HL-60 (cell line): Measurements from ENCODE around the gene SERPINI1.

Source experiments
- POLR2AphosphoS5 ChIP-seq: IDR thresholded peaks from 2 replicates; pipeline ENCODE4 v1.6.1; 2012; ENCODE audit warnings: low read depth
- TF ChIP-seq, protein P1 (sequence below): IDR thresholded peaks from one replicate; pipeline ENCODE4 v1.5.1; 2011; ENCODE audit warnings: low read length, control low read depth, inconsistent platforms; ENCODE audit not compliant: insufficient read depth

DNA sequence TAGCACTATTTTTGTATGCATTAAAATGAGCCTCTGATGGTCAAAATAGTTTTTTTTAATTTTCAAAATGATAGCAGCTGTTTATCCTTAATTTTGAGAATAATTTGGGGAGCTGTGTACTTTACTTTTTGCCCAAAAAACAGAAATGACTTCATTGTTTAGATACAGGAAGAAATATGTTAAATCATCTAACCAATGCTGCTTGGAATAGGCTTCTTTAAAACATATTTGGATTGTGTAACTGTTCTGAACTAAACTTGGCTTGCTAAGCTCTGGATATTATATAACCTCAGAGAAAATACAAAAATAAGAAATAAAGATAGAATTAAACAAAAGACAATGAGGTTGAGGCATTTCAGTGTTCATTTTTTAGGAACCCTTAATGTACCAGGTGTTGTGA, 119.3 kb downstream of the SERPINI1 start:
- TF ChIP-seq, protein P1, sequence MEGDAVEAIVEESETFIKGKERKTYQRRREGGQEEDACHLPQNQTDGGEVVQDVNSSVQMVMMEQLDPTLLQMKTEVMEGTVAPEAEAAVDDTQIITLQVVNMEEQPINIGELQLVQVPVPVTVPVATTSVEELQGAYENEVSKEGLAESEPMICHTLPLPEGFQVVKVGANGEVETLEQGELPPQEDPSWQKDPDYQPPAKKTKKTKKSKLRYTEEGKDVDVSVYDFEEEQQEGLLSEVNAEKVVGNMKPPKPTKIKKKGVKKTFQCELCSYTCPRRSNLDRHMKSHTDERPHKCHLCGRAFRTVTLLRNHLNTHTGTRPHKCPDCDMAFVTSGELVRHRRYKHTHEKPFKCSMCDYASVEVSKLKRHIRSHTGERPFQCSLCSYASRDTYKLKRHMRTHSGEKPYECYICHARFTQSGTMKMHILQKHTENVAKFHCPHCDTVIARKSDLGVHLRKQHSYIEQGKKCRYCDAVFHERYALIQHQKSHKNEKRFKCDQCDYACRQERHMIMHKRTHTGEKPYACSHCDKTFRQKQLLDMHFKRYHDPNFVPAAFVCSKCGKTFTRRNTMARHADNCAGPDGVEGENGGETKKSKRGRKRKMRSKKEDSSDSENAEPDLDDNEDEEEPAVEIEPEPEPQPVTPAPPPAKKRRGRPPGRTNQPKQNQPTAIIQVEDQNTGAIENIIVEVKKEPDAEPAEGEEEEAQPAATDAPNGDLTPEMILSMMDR: no peak
- TF ChIP-seq POLR2AphosphoS5: no peak
